Measurements from ENCODE around the gene AOAH. TPM values are rescaled to one million over a fixed set of nuclear protein-coding genes. Genes with fewer than 3 reads are reported as not detected.
"Not testable (repeated sequence)": the region's sequence is repeated elsewhere in the genome, so short reads cannot be mapped to it uniquely, and the experiment has no call there.

AOAH gene
- total RNA-seq, 2 donors from 2014 or later, result 18.8 to 23.5 TPM

DNA sequence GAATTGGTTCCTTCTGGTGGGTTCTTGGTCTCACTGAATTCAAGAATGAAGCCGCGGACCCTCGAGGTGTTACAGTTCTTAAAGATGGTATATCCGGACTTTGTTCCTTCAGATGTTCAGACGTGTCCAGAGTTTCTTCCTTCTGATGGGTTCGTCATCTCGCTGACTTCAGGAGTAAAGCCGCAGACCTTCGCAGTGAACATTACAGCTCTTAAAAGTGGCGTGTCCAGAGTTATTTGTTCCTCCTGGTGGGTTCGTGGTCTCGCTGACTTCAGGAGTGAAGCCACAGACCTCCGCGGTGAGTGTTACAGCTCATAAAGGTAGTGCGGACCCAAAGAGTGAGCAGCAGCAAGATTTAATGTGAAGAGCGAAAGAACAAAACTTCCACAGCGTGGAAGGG is 220.1 kb downstream of the AOAH start:
- H3K36me3 Mint-ChIP-seq (ENCODE audit: insufficient read depth in 2 of 2); H3K4me3 Mint-ChIP-seq; ATAC-seq (replicated peaks in 1 of 2); H3K27ac Mint-ChIP-seq; H3K4me1 Mint-ChIP-seq (ENCODE audit: low read depth); H3K9me3 Mint-ChIP-seq; DNase-seq: not testable (repeated sequence)
- peaks cover 12% of the 10 kb centered on the region for H3K27me3 Mint-ChIP-seq (ENCODE audit: low read depth)

DNA sequence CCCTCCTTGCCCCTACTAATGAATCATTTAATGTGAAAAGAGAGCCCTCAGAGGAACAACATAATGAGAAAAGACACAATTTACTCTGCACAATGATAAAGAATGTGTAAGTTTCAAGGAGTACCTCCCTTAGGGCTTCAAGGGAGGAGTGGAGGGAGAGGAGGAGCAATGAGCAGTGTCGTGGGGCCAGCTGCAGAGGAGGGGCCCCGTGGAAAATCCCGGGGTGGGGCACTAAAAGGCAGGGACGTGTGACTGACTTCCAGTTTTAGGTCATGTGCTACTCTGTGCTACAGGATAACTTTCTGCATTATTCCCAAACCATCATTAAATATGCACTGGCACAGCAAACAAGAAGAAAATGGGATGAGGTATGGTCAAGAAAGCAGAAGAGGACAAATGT is 226.5 kb downstream of the AOAH start:
- DNase-seq (no peak), ATAC-seq (replicated peaks in 1 of 2) (no peak)
- Mint-ChIP-seq H3K9me3 (no peaks in the 10 kb centered on the region), H3K4me1 (ENCODE audit: low read depth) (no peaks in the 10 kb centered on the region), H3K27ac (no peak overlapping the region), H3K4me3 (no peak overlapping the region), H3K36me3 (ENCODE audit: insufficient read depth in 2 of 2) (no peaks in the 10 kb centered on the region), H3K27me3 (ENCODE audit: low read depth) (peaks cover 12% of the 10 kb centered on the region)

DNA sequence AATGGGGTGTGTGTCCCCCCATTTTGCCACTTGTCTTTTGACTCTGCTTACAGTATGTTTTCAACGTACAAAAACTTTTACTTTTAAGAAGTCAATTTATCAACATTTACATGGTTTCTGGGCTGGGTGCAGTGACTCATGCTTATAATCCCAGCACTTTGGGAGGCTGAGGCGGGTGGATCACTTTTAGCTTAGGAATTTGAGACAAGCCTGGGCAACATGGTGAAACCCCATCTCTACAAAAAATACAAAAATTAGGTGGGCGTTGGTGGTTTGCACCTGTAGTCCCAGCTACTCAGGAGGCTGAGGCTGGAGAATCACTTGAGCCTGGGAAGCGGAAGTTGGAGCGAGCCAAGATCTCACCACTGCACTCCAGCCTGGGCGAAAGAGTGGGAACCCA is 227.1 kb downstream of the AOAH start:
- H3K4me3 Mint-ChIP-seq; H3K4me1 Mint-ChIP-seq (ENCODE audit: low read depth); DNase-seq; H3K27ac Mint-ChIP-seq; ATAC-seq (replicated peaks in 1 of 2); H3K36me3 Mint-ChIP-seq (ENCODE audit: insufficient read depth in 2 of 2); H3K9me3 Mint-ChIP-seq: not testable (repeated sequence)
- peaks cover 10% of the 10 kb centered on the region for H3K27me3 Mint-ChIP-seq (ENCODE audit: low read depth)

DNA sequence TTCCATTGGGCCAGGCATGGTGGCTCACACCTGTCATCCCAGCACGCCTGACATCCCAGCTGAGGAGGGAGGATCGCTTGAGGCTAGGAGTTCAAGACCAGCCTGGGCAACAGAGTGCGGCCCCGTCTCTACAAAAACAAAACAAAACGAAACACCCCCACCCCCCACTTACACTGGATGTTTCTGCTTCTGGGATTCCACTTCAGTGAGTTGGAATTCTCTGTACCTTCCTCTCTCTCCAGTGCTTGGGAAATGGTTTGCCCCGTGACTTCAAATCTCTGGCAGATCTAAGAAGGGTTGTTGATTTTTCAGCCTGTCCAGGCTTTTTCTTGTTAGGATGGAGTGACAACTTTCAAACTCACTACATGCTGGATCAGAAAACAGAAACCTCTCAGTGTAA is 227.7 kb downstream of the AOAH start:
- Mint-ChIP-seq H3K4me1 (ENCODE audit: low read depth) (no peaks in the 10 kb centered on the region), H3K27me3 (ENCODE audit: low read depth) (peaks cover 10% of the 10 kb centered on the region), H3K27ac (no peak overlapping the region), H3K36me3 (ENCODE audit: insufficient read depth in 2 of 2) (no peaks in the 10 kb centered on the region), H3K9me3 (no peaks in the 10 kb centered on the region), H3K4me3 (no peak overlapping the region)
- DNase-seq (no peak), ATAC-seq (replicated peaks in 1 of 2) (no peak)

DNA sequence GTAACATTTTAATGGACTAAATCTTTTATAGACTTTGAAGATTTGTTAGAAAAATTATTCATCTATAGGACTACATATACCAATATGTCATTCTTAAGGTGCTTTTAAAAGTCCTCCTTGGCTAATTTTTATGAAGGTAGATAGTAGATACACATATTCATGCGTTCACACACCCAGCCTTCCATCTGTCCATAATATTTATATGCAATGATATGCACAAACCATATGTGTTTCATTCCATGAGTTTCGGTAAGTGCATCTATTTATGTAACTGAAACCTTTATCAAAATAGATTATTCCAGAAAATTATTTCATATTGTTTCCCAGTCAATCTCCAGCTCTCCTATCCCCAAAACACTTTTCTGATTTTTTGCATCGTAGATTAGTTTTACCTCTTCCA is 233.0 kb downstream of the AOAH start:
- Mint-ChIP-seq H3K27me3 (ENCODE audit: low read depth) (peaks cover 5% of the 10 kb centered on the region), H3K36me3 (ENCODE audit: insufficient read depth in 2 of 2) (peaks cover 0 to 2% of the 10 kb centered on the region in 2 donors), H3K9me3 (no peaks in the 10 kb centered on the region), H3K4me3 (no peak overlapping the region), H3K27ac (no peak overlapping the region), H3K4me1 (ENCODE audit: low read depth) (peaks cover 5% of the 10 kb centered on the region)
- DNase-seq, result no peak
- ATAC-seq (replicated peaks in 1 of 2), result no peak

DNA sequence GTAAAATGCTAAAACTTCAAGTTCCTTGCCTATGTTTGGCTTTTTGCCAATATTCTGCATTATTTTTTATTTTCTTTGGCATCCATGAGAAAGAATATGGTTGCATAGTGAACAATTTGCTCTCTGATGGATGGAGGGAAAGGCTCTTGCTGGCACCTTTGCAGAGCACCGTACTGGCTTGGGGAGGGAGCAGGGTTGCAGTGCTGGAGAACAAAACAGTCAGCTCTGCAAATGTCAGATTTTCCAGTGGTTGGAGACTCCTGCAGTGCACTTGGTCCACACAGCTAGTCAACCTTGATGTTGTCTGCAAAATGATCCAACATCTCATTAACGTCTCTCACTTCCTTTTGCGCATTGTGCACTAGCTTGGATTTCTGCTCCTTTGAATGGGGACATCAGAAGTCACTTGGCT is 233.9 kb downstream of the AOAH start:
- H3K4me1 Mint-ChIP-seq (ENCODE audit: low read depth), result peaks cover 5% of the 10 kb centered on the region
- H3K9me3 Mint-ChIP-seq, result no peaks in the 10 kb centered on the region
- H3K27ac Mint-ChIP-seq, result no peak overlapping the region
- H3K36me3 Mint-ChIP-seq (ENCODE audit: insufficient read depth in 2 of 2), result peaks cover 0 to 2% of the 10 kb centered on the region in 2 donors
- DNase-seq (no peak), ATAC-seq (replicated peaks in 1 of 2) (no peak)
- peaks cover 5% of the 10 kb centered on the region for H3K27me3 Mint-ChIP-seq (ENCODE audit: low read depth)
- H3K4me3 Mint-ChIP-seq, result no peak overlapping the region

DNA sequence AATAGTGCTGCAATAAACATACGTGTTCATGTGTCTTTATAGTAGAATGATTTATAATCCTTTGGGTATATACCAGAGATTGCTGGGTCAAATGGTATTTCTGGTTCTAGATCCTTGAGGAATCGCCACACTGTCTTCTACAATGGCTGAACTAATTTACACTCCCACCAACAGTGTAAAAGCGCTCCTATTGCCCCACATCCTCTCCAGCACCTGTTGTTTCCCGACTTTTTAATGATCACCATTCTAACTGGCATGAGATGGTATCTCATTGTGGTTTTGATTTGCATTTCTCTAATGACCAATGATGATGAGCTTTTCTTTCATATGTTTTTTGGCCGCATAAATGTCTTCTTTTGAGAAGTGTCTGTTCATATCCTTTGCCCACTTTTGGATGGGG is 235.6 kb downstream of the AOAH start:
- not testable (repeated sequence) for DNase-seq; ATAC-seq (replicated peaks in 1 of 2); H3K36me3 Mint-ChIP-seq (ENCODE audit: insufficient read depth in 2 of 2); H3K27ac Mint-ChIP-seq; H3K27me3 Mint-ChIP-seq (ENCODE audit: low read depth); H3K9me3 Mint-ChIP-seq; H3K4me1 Mint-ChIP-seq (ENCODE audit: low read depth); H3K4me3 Mint-ChIP-seq

DNA sequence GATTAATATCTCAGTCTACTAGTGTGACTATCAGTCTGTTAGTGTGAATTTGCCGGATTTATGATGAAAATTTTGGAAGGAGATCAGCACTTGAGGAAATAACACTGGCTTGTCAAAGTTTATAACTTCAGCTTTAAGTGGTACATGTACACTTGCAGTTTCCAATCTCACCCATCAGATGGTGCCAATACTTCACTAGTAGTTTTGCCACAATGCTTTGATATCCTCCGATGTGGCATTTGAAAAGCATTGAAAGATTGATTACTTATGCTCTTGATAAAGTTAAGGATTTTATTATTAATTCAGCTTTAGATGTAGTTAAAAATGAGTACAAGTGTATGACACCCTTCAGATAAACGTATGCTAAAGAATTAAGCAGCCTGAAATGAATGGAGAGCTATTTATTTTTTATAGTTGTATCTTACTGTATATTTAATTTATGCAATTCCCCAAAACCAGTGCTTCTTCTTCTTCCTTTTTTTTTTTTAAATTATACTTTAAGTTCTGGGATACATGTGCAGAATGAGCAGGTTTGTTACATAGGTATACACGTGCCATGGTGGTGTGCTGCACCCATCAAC is 236.4 kb downstream of the AOAH start:
- H3K4me3 Mint-ChIP-seq, result no peak overlapping the region
- ATAC-seq (replicated peaks in 1 of 2) (peak; percentile 71 to 76), DNase-seq (peak; percentile 34)
- H3K9me3 Mint-ChIP-seq, result no peaks in the 10 kb centered on the region
- no peaks in the 10 kb centered on the region for H3K27me3 Mint-ChIP-seq (ENCODE audit: low read depth)
- peaks cover 5% of the 10 kb centered on the region for H3K4me1 Mint-ChIP-seq (ENCODE audit: low read depth)
- peaks cover 0 to 2% of the 10 kb centered on the region in 2 donors for H3K36me3 Mint-ChIP-seq (ENCODE audit: insufficient read depth in 2 of 2)
- no peak overlapping the region for H3K27ac Mint-ChIP-seq

DNA sequence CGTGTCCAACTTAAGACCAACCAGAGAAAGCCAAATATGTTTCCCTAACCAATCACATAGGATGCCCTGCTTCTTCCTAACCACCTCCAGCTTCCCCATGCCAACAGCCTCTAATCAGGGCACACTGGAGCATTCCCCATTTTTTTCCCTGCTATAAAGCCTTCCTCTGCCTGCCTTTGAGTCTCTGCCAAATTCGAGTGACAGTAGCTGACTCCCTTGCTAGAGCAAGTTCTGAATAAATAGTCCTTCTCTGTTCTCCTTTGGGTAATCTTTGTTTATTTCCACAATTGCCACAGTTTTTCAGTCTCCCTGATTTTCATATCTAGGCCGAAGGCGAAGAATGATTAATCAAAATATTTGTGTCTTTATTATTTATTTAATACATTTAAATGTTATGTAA is 238.0 kb downstream of the AOAH start:
- Mint-ChIP-seq H3K36me3 (ENCODE audit: insufficient read depth in 2 of 2) (peaks cover 0 to 5% of the 10 kb centered on the region in 2 donors), H3K4me1 (ENCODE audit: low read depth) (peaks cover 5% of the 10 kb centered on the region), H3K9me3 (peaks cover 3 to 6% of the 10 kb centered on the region in 2 donors), H3K27me3 (ENCODE audit: low read depth) (no peaks in the 10 kb centered on the region), H3K4me3 (no peak overlapping the region), H3K27ac (no peak overlapping the region)
- no peak for DNase-seq
- no peak for ATAC-seq (replicated peaks in 1 of 2)

DNA sequence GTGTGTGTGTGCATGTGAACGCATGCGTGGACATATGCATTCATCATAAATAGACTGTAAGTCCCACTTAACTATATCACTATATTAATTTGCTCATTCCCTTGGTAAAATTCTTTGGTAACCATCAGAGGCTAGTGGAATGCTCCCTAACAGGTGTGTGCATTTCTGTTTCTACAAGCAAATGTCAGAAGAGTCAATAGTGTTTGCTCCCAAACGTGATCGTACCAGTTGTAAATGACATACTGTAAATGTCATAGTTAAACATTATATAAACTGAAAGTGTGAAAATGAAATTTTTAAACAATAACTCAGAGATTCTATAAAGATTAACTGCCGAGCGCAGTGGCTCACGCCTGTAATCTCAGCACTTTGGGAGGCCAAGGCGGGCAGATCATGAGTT is 240.0 kb downstream of the AOAH start:
- Mint-ChIP-seq H3K4me3 (no peak overlapping the region), H3K27ac (no peak overlapping the region)
- no peak for ATAC-seq (replicated peaks in 1 of 2)

DNA sequence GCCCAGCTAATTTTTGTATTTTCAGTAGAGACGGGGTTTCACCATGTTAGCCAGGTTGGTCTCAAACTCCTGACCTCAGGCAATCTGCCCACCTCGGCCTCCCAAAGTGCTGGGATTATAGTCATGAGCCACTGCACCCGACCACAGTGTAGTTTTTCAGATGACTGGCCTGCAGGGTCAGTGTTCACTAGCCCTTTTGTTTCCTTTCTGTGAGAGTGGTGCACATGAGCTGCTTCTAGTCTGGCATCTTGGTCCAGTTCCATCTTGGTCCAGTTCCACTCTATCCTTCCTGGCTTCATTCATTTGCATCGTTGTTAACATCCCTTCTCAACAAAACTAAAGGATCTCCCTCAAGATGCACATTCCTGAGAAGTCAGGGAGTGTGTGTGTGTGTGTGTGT is 240.4 kb downstream of the AOAH start:
- not testable (repeated sequence) for H3K27me3 Mint-ChIP-seq (ENCODE audit: low read depth); ATAC-seq (replicated peaks in 1 of 2); DNase-seq; H3K27ac Mint-ChIP-seq; H3K4me3 Mint-ChIP-seq
- H3K36me3 Mint-ChIP-seq (ENCODE audit: insufficient read depth in 2 of 2), result peaks cover 7 to 24% of the 10 kb centered on the region in 2 donors
- H3K9me3 Mint-ChIP-seq, result peaks cover 9 to 18% of the 10 kb centered on the region in 2 donors
- peaks cover 19% of the 10 kb centered on the region for H3K4me1 Mint-ChIP-seq (ENCODE audit: low read depth)

More for the DNA sequence above, 240.0 kb downstream of the AOAH start:
- Mint-ChIP-seq H3K36me3 (ENCODE audit: insufficient read depth in 2 of 2) (peaks cover 3 to 24% of the 10 kb centered on the region in 2 donors), H3K4me1 (ENCODE audit: low read depth) (peaks cover 19% of the 10 kb centered on the region), H3K9me3 (peaks cover 7 to 14% of the 10 kb centered on the region in 2 donors), H3K27me3 (ENCODE audit: low read depth) (no peaks in the 10 kb centered on the region)
- no peak for DNase-seq

DNA sequence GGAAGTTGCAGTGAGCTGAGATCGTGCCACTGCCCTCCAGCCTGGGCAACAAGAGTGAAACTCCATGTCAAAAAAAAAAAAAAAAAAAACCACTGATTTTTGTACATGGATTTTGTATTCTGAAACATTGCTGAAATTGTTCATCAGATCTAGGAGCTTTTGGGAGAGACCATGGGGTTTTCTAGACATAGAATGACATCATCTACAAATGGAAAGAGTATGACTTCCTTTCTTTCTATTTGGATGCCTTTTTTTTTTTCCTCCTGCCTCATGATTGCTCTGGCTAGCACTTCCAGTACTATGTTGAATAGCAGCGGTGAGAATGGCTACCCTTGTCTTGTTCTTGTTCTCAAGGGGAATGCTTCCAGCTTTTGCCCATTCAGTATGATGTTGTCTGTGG is 245.5 kb downstream of the AOAH start:
- DNase-seq (no peak), ATAC-seq (replicated peaks in 1 of 2) (no peak)
- Mint-ChIP-seq H3K36me3 (ENCODE audit: insufficient read depth in 2 of 2) (peaks cover 8 to 24% of the 10 kb centered on the region in 2 donors), H3K4me1 (ENCODE audit: low read depth) (peaks cover 31% of the 10 kb centered on the region), H3K9me3 (peaks cover 9 to 18% of the 10 kb centered on the region in 2 donors), H3K4me3 (no peak overlapping the region), H3K27ac (no peak overlapping the region), H3K27me3 (ENCODE audit: low read depth) (no peaks in the 10 kb centered on the region)

DNA sequence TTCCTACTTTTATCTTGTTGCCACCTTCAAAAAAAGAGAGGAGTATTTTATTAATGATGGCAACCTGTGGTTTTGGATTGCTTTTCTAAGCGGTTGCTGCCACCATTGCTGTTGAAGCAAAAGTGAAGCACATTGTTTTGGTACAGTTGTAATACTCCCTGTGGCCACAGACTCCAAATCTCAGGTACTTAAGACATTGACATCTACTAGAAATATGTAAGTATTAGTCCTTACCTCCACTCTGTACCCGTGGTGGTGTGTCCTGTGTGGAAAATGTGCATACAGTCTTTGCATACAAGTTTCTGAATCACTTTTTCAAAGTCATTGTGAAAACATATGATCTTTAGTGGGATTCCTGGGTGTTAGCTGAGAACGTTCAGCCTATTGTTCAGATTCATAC is 248.9 kb downstream of the AOAH start:
- Mint-ChIP-seq H3K4me1 (ENCODE audit: low read depth) (peaks cover 29% of the 10 kb centered on the region), H3K9me3 (peaks cover 3 to 5% of the 10 kb centered on the region in 2 donors), H3K27me3 (ENCODE audit: low read depth) (no peaks in the 10 kb centered on the region), H3K36me3 (ENCODE audit: insufficient read depth in 2 of 2) (peaks cover 8 to 13% of the 10 kb centered on the region in 2 donors), H3K4me3 (peak overlapping the region in 1 of 2 donors; percentile 51), H3K27ac (no peak overlapping the region)
- peak; percentile 75 to 85 for ATAC-seq (replicated peaks in 1 of 2)
- DNase-seq, result peak; percentile 8 to 29

DNA sequence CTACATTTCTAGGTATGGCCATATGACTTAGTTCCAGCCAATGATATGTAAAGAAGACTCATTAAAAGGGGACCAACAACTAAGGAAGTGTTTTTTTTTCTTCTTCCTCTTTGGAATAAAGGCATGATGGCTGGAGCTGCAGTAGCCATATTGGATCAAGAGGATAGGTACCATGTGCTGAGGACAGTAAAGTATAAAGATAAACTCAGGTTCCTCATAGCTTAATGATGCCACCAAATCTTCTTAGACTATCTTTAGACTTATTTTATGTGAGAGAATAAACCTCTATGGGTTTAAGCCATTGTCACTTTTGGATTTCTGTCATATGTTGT is 249.3 kb downstream of the AOAH start:
- Mint-ChIP-seq H3K27ac (no peak overlapping the region), H3K4me3 (no peak overlapping the region), H3K4me1 (ENCODE audit: low read depth) (peaks cover 25% of the 10 kb centered on the region), H3K9me3 (peaks cover 2 to 5% of the 10 kb centered on the region in 2 donors), H3K27me3 (ENCODE audit: low read depth) (no peaks in the 10 kb centered on the region), H3K36me3 (ENCODE audit: insufficient read depth in 2 of 2) (peaks cover 8 to 9% of the 10 kb centered on the region in 2 donors)
- ATAC-seq (replicated peaks in 1 of 2) (no peak), DNase-seq (no peak)

Data from activated T-cell treated with anti-CD3 and anti-CD28 coated beads, Interleukin-2, amount 50 U/mL, for 72 hours (primary cell).